Breast epithelium (tissue), 3 donors: ENCODE results near the gene P2RX3.

Experiments used
- POLR2A ChIP-seq: fragments of 450-650 bp; IDR thresholded peaks from one replicate; pipeline ENCODE4 v1.6.1; 2016; ENCODE audit warnings: antibody characterized with exemption, mild to moderate bottlenecking, moderate library complexity
- POLR2AphosphoS5 ChIP-seq, 3 donors: sonication (generic); formaldehyde crosslinking; IDR thresholded peaks; one replicate each; pipeline ENCODE4 v1.6.1; 2017; ENCODE audit warnings: antibody characterized with exemption in 3 of 3
- TF ChIP-seq, protein P1 (sequence below), 3 donors: fragments of 450-650 bp; IDR thresholded peaks; one replicate each; pipeline ENCODE4 v1.5.1; 2016 to 2017; ENCODE audit warnings: antibody characterized with exemption in 3 of 3, mild to moderate bottlenecking in 3 of 3, moderate library complexity in 3 of 3

GRCh38 chr11:57332694-57333440 lies 5.3 kb upstream of the P2RX3 start:
- TF ChIP-seq, protein P1, sequence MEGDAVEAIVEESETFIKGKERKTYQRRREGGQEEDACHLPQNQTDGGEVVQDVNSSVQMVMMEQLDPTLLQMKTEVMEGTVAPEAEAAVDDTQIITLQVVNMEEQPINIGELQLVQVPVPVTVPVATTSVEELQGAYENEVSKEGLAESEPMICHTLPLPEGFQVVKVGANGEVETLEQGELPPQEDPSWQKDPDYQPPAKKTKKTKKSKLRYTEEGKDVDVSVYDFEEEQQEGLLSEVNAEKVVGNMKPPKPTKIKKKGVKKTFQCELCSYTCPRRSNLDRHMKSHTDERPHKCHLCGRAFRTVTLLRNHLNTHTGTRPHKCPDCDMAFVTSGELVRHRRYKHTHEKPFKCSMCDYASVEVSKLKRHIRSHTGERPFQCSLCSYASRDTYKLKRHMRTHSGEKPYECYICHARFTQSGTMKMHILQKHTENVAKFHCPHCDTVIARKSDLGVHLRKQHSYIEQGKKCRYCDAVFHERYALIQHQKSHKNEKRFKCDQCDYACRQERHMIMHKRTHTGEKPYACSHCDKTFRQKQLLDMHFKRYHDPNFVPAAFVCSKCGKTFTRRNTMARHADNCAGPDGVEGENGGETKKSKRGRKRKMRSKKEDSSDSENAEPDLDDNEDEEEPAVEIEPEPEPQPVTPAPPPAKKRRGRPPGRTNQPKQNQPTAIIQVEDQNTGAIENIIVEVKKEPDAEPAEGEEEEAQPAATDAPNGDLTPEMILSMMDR (IDR thresholded peaks at IDR 0.05) = no peak
- TF ChIP-seq POLR2A (no peak), POLR2AphosphoS5 (IDR thresholded peaks at IDR 0.05) (no peak)
